Lower leg skin (tissue), 4 donors: Measurements from ENCODE around the gene TAC4. TPM values are rescaled to one million over a fixed set of nuclear protein-coding genes. Genes with fewer than 3 reads are reported as not detected.
"Not testable (repeated sequence)": the region's sequence is repeated elsewhere in the genome, so short reads cannot be mapped to it uniquely, and the experiment has no call there.

ENCODE experiments used
- DNase-seq, 2 donors: peaks; one replicate each; pipeline ENCODE4 v3.0.0-alpha.2; 2019; ENCODE audit warnings: low spot score in 2 of 2
- H3K4me3 ChIP-seq: fragments of 200-600 bp; sonication (generic); 2 replicates; pipeline ENCODE4 v1.5.1; 2017; ENCODE audit warnings: mild to moderate bottlenecking, low read depth; ENCODE audit not compliant: poor library complexity, severe bottlenecking
- CTCF ChIP-seq, 3 donors: fragments of 450-650 bp; IDR thresholded peaks; one replicate each; pipeline ENCODE4 v1.5.1; 2016; ENCODE audit warnings: antibody characterized with exemption in 3 of 3, mild to moderate bottlenecking in 3 of 3, moderate library complexity in 2 of 3
- POLR2A ChIP-seq, 2 donors: fragments of 450-650 bp; IDR thresholded peaks; one replicate each; pipeline ENCODE4 v1.6.1; 2016 to 2017; ENCODE audit warnings: antibody characterized with exemption in 2 of 2, mild to moderate bottlenecking in 1 of 2, moderate library complexity in 1 of 2
- WGBS, 2 donors: methylation state at CpG; one replicate each; pipeline ENCODE4 v1.1.5; 2018; 5-methylcytosine and 5-hydroxymethylcytosine counted together
- intact Hi-C: fragments of 100-400 bp; cut with DNase I; formaldehyde crosslinking; loops from one replicate; pipeline ENCODE4 v1.15.0; 2023; ENCODE audit warnings: low total_unique reads
- total RNA-seq, 4 donors: library from RNA; depleted of rRNA; stranded (reverse); fragments of >200 nt; gene quantifications; one replicate each; pipeline ENCODE4 v1.1.0, GENCODE V29; 2016

TAC4 gene
- total RNA-seq, 4 donors from 2014 or later, result not detected

GRCh38 chr17:49829026-49829425 is 18.8 kb downstream of the TAC4 start:
- intact Hi-C loops, result no loop called here
- no peak for DNase-seq
- no peak overlapping the region for H3K4me3 ChIP-seq
- TF ChIP-seq CTCF (IDR thresholded peaks at IDR 0.05) (no peak), POLR2A (IDR thresholded peaks at IDR 0.05) (no peak)
- WGBS, 2 donors, result 87 to 90% methylated on average over 2 of the region's 2 CpGs

- intact Hi-C loops, H3K4me3 ChIP-seq, DNase-seq: not testable (repeated sequence)
- 11 to 23% methylated on average over 2 of the region's 2 CpGs for WGBS, 2 donors
Observed at GRCh38 chr17:49828325-49828724, 19.5 kb downstream of the TAC4 start.

DNA sequence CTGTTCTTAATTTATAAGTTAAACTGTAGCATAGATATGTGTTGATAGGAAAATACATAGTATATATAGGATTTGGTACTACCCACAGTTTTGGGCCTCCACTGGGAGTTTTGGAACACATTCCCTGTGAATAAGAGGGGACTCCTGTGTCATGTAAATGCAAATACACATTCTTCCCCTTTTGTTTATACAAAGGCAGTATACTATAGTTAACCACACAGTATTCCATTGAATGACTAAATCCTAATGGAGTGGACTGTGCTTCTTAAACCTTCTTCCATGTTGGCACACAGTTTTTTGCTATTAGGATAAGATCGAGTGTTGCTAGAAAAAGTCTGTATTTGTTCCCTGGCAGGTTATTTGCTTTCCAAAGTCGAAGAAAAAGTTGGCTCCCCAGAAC is 22.2 kb downstream of the TAC4 start:
- H3K4me3 ChIP-seq, result no peak overlapping the region
- WGBS, 2 donors, result 70 to 95% methylated on average over 2 of the region's 2 CpGs
- no peak for DNase-seq
- no peak for TF ChIP-seq POLR2A (IDR thresholded peaks at IDR 0.05)
- TF ChIP-seq CTCF (IDR thresholded peaks at IDR 0.05), result no peak
- intact Hi-C loops, result no loop called here

GRCh38 chr17:49823614-49824013 is 24.3 kb downstream of the TAC4 start:
- WGBS, 2 donors, result 90% methylated on average over 2 of the region's 2 CpGs
- intact Hi-C loops, result no loop called here
- DNase-seq, result no peak
- no peak for TF ChIP-seq CTCF (IDR thresholded peaks at IDR 0.05)
- no peak for TF ChIP-seq POLR2A (IDR thresholded peaks at IDR 0.05)
- H3K4me3 ChIP-seq, result no peak overlapping the region

DNA sequence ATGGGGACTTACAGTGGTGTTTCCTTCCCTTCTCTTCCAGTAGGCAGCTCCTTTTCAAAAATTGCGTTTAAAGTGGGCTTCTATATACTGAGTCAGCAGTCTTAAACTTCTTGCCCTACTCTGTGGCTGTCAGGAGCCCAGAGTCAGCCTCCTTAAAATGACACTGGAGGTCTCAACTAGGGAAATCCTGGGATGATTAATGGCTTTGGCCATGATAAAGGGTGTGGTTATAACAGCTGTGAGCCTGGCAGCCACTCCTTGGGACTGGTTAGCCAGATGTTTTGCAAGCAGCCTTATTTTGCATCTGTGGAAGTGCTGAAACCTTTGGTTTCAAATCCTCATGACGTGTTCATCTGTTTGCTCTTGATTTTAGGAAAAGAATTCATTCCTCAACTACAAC is 25.0 kb downstream of the TAC4 start:
- intact Hi-C loops, result no loop called here
- TF ChIP-seq POLR2A (IDR thresholded peaks at IDR 0.05), result no peak
- no peak for TF ChIP-seq CTCF (IDR thresholded peaks at IDR 0.05)
- DNase-seq, result peak in 1 of 2 donors; percentile 69
- WGBS, 2 donors, result 43 to 44% methylated on average over 2 of the region's 2 CpGs
- no peak overlapping the region for H3K4me3 ChIP-seq

GRCh38 chr17:49821916-49822315 is 26.0 kb downstream of the TAC4 start:
- no peak for TF ChIP-seq CTCF (IDR thresholded peaks at IDR 0.05)
- TF ChIP-seq POLR2A (IDR thresholded peaks at IDR 0.05), result no peak
- DNase-seq, result no peak
- intact Hi-C loops, result no loop called here
- WGBS, 2 donors, result 71 to 75% methylated on average over 1 of the region's 1 CpG
- H3K4me3 ChIP-seq, result no peak overlapping the region
